ENCODE results near the gene MMP14. TPM values are rescaled to one million over a fixed set of nuclear protein-coding genes. Genes with fewer than 3 reads are reported as not detected.
A peak's percentile ranks its signal among the peaks of the same experiment; 100 is the strongest.
"Not testable (repeated sequence)": the region's sequence is repeated elsewhere in the genome, so short reads cannot be mapped to it uniquely, and the experiment has no call there.

The MMP14 gene
- total and polyA plus RNA-seq, 2 donors: 21.2 to 69.5 TPM

DNA sequence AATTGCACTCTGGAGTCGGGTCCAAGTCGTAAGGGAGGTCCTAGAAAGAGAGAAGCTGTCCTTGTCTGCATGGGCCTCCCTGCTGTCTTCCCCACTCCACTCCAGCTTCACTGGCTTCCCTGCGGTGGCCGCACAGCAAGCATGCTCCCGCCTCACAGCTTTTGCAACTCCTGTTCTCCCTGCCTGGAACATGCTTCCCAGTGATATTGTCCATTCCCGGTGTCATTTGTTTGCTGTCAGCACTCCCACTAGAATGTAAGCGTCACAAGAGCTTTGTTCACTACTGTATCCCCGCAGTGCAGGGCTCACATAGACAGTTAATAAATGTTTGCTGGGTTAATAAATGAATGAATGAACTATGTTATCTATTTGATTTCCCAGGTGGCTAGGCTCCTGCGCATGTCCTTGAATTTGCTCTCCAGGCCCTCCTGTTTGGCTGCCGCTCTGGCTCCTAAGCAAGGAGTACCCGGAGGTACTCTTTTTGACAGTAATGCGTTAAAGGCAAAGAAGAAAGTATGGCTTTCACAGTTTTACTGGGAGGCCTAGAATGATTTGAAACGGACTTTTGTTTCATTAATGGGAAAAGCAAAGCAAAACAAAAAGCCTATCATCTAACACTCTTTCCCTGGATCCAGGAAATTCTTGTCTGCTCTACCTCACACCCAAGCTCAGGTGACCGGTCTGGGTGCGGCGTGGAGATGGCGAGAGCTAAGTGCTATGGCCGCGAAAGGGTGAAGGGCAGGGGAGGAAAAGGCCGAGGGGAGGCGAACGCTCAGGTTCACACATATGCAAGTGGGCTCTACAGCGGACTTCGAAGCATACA, 15.0 kb upstream of the MMP14 start:
- H3K4me1 ChIP-seq (ENCODE audit: control insufficient read depth in 2 of 2, insufficient read depth in 2 of 2, low read length in 2 of 2): peaks cover 5 to 45% of the 10 kb centered on the region in 2 donors
- H3K27ac ChIP-seq (ENCODE audit: low read depth in 1 of 2, low read length in 1 of 2): no peak overlapping the region
- no peaks in the 10 kb centered on the region for H3K9me3 ChIP-seq (ENCODE audit: control insufficient read depth in 2 of 2, insufficient read depth in 1 of 2, low read length in 1 of 2)
- WGBS: 95% methylated on average over 24 of the region's 24 CpGs
- no peak overlapping the region for H3K4me3 ChIP-seq (ENCODE audit: low read length in 2 of 2)
- no peaks in the 10 kb centered on the region for H3K36me3 ChIP-seq (ENCODE audit: control insufficient read depth in 2 of 2, insufficient read depth in 2 of 2, low read length in 1 of 2)
- DNase-seq (ENCODE audit: low read depth in 6 of 9, low spot score in 9 of 9): no peak
- H3K27me3 ChIP-seq (ENCODE audit: control insufficient read depth in 2 of 2, insufficient read depth in 1 of 2, low read length in 1 of 2): peaks cover 3 to 47% of the 10 kb centered on the region in 2 donors

DNA sequence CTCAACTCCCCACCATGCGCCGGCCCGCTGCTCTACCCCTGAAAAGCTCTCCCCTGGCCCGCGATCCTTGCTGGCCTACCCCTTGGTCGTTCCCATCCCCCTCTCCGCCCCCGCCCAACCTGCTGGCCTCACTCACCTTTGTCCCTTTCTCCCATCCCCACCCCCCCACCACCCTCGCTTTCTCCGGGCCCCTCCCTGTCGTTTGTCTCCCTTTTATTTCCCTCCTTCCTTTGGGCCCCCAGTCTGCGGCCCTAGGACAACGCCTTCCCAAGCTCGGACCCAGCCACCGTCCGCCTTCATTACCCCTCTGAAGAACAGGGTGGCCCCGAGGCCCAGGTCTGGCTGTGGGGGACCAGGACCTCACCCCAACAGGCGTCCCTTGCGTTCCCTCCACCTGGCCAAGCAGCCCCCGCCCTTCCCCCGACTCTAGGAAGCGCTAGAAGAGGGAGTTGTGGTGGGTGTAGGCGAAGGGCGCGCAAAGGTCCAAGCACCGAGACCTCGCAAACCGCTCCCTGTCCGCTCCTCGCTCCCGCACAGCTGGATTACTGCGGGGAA, 14.3 kb upstream of the MMP14 start:
- DNase-seq (ENCODE audit: low read depth in 6 of 9, low spot score in 9 of 9): no peak
- 73% methylated on average over 32 of the region's 32 CpGs for WGBS
- Histone ChIP-seq H3K27ac (ENCODE audit: low read depth in 1 of 2, low read length in 1 of 2) (peak overlapping the region; percentile 6 to 19), H3K36me3 (ENCODE audit: control insufficient read depth in 2 of 2, insufficient read depth in 2 of 2, low read length in 1 of 2) (no peaks in the 10 kb centered on the region), H3K4me1 (ENCODE audit: control insufficient read depth in 2 of 2, insufficient read depth in 2 of 2, low read length in 2 of 2) (peaks cover 5 to 45% of the 10 kb centered on the region in 2 donors), H3K9me3 (ENCODE audit: control insufficient read depth in 2 of 2, insufficient read depth in 1 of 2, low read length in 1 of 2) (no peaks in the 10 kb centered on the region), H3K27me3 (ENCODE audit: control insufficient read depth in 2 of 2, insufficient read depth in 1 of 2, low read length in 1 of 2) (peaks cover 3 to 47% of the 10 kb centered on the region in 2 donors), H3K4me3 (ENCODE audit: low read length in 2 of 2) (peak overlapping the region; percentile 37 to 51)

DNA sequence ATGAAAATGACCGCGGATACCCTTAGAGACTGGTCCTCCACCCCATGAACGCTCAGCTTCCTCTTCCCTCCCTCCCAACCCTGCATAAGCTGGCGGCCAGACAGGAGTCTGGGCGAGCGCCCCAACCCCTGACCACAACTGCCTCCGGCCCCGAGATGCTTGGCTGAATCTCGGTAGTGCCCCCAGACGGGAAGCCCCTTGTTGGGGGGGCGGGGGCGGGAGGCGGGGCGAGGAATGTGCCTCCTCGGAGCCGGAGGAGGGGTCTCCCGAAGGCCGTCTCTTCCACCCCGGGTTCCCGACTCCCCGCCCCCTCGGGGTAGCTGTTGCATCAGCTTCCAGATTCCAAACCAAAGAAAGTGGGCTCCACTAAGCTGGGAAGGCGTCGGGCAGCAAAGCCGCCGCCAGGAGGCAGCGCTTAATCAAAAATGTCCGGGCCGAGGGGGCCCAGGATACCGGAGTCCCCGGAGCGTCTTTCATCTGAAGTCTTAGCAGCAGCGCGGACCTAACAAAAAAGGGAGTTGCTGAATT, 13.8 kb upstream of the MMP14 start:
- peaks cover 5 to 45% of the 10 kb centered on the region in 2 donors for H3K4me1 ChIP-seq (ENCODE audit: control insufficient read depth in 2 of 2, insufficient read depth in 2 of 2, low read length in 2 of 2)
- H3K4me3 ChIP-seq (ENCODE audit: low read length in 2 of 2): peak overlapping the region; percentile 37 to 51
- peak in 5 of 9 donors; percentile 56 to 83 (median 71) for DNase-seq (ENCODE audit: low read depth in 6 of 9, low spot score in 9 of 9)
- peak overlapping the region; percentile 6 to 19 for H3K27ac ChIP-seq (ENCODE audit: low read depth in 1 of 2, low read length in 1 of 2)
- no peaks in the 10 kb centered on the region for H3K36me3 ChIP-seq (ENCODE audit: control insufficient read depth in 2 of 2, insufficient read depth in 2 of 2, low read length in 1 of 2)
- peaks cover 3 to 47% of the 10 kb centered on the region in 2 donors for H3K27me3 ChIP-seq (ENCODE audit: control insufficient read depth in 2 of 2, insufficient read depth in 1 of 2, low read length in 1 of 2)
- H3K9me3 ChIP-seq (ENCODE audit: control insufficient read depth in 2 of 2, insufficient read depth in 1 of 2, low read length in 1 of 2): no peaks in the 10 kb centered on the region
- WGBS: 1% methylated on average over 34 of the region's 34 CpGs

DNA sequence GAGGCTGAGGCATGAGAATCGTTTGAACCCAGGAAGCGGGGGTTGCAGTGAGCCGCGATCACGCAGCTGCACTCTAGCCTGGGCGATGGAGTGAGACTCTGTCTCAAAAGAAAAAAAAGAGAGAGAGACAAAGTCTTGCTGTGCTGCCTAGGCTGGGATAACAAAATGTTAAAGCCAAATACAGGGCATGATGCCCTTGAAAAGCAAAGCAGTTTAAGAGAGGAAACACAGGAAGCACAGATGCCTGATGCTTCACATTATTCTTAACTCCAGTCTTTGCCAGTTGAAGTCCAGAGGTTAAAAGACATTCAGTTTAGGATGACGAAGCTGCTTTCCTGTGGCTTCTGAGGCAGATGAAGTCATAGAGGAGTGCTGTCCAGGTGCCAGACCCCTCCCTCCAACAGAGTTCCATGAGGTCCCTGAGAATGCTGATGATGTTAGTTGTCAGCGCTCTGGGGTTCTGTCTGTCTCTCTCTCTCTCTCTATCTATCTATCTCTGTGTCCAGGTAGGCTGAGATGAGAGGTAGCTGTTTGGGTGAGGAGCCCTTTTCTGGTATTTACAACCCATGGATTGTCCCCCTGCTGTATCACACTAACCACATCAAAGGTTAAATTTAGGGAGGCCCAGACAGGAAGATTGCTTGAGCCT, 11.6 kb upstream of the MMP14 start:
- H3K36me3 ChIP-seq (ENCODE audit: control insufficient read depth in 2 of 2, insufficient read depth in 2 of 2, low read length in 1 of 2): no peaks in the 10 kb centered on the region
- H3K27me3 ChIP-seq (ENCODE audit: control insufficient read depth in 2 of 2, insufficient read depth in 1 of 2, low read length in 1 of 2): peaks cover 3 to 34% of the 10 kb centered on the region in 2 donors
- H3K27ac ChIP-seq (ENCODE audit: low read depth in 1 of 2, low read length in 1 of 2): peak overlapping the region; percentile 57 to 81
- 12% methylated on average over 8 of the region's 8 CpGs for WGBS
- no peak overlapping the region for H3K4me3 ChIP-seq (ENCODE audit: low read length in 2 of 2)
- no peaks in the 10 kb centered on the region for H3K9me3 ChIP-seq (ENCODE audit: control insufficient read depth in 2 of 2, insufficient read depth in 1 of 2, low read length in 1 of 2)
- peaks cover 9 to 40% of the 10 kb centered on the region in 2 donors for H3K4me1 ChIP-seq (ENCODE audit: control insufficient read depth in 2 of 2, insufficient read depth in 2 of 2, low read length in 2 of 2)
- DNase-seq (ENCODE audit: low read depth in 6 of 9, low spot score in 9 of 9): peak in 4 of 9 donors; percentile 50 to 77 (median 58)

DNA sequence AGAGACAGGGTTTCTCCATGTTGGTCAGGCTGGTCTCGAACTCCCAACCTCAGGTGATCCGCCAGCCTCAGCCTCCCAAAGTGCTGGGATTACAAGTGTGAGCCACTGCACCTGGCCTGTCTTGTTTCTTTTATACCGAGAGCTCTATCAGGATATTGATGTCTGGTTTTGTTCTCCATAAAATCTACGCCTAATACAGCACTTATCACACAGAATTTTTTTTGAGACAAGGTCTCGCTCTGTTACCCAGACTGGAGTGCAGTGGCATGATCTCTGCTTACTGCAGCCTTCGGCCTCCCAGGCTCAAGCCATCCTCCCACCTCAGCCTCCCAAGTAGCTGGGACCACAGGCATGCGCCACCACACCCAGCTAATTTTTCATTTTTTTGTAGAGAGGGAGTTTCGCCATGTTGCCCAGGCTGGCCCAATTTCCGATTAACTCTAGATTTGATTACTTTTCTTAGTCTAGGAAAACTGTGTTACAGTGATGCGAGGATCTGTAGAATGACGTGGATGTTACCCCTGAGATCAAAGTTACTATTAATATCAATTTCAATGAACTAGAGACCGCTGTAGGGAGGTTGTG, 7.2 kb upstream of the MMP14 start:
- peaks cover 13 to 30% of the 10 kb centered on the region in 2 donors for H3K4me1 ChIP-seq (ENCODE audit: control insufficient read depth in 2 of 2, insufficient read depth in 2 of 2, low read length in 2 of 2)

DNA sequence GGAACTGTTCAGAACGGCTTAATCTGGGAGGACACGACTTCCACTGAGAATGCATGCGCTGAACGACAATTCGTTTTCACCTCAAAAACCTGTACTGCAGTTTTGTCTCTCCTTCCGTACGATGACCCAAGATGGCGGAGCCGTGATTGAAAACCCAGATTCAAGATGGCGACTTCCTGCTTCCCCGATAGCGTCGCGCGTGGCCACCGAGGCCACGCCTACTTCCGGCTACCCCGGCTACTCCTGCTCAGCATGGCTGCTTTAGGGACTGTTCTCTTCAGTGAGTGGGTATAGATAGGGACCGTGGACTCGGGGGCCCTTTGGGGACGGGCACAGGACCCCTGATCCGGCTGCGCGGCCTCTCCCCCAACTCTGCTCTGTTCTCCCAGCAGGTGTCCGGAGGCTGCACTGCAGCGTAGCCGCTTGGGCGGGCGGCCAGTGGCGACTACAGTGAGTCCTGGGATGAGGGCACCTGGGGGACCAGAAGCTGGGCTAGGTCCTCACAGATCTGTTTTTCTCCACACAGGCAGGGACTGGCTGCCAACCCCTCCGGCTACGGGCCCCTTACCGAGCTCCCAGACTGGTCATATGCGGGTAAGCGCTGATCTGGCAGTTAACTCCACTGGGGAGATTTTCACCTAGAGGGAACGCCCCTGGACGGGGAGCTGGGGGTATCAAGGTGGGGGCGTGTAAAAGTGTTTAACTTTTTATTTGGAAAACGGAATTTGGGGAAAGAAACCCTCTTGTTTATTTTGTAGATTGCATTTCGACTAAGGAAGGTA, 6.5 kb upstream of the MMP14 start, which contains the start of gene MRPL52:
Gene MRPL52 (plus strand): TSS at position 227 of the 782 bp plus-strand sequence. CDS start 26 bp downstream, at position 253.
- peak within 1 kb of the TSS; percentile 84 to 89 for H3K4me3 ChIP-seq (ENCODE audit: low read length in 2 of 2)
- peak within 1 kb of the TSS; percentile 84 to 93 for H3K27ac ChIP-seq (ENCODE audit: low read depth in 1 of 2, low read length in 1 of 2)
- H3K36me3 ChIP-seq (ENCODE audit: control insufficient read depth in 2 of 2, insufficient read depth in 2 of 2, low read length in 1 of 2): peaks cover 14 to 29% of the 10 kb centered on the region in 2 donors
- H3K4me1 ChIP-seq (ENCODE audit: control insufficient read depth in 2 of 2, insufficient read depth in 2 of 2, low read length in 2 of 2): peaks cover 13 to 24% of the 10 kb centered on the region in 2 donors
- H3K9me3 ChIP-seq (ENCODE audit: control insufficient read depth in 2 of 2, insufficient read depth in 1 of 2, low read length in 1 of 2): no peaks in the 10 kb centered on the region
- peak; percentile 86 to 97 (median 90) for DNase-seq (ENCODE audit: low read depth in 6 of 9, low spot score in 9 of 9)
- H3K27me3 ChIP-seq (ENCODE audit: control insufficient read depth in 2 of 2, insufficient read depth in 1 of 2, low read length in 1 of 2): no peaks in the 10 kb centered on the region
- WGBS: under 1% methylated on average over 41 of the region's 41 CpGs

More for the DNA sequence above, 7.2 kb upstream of the MMP14 start:
- DNase-seq (ENCODE audit: low read depth in 6 of 9, low spot score in 9 of 9); H3K27me3 ChIP-seq (ENCODE audit: control insufficient read depth in 2 of 2, insufficient read depth in 1 of 2, low read length in 1 of 2); H3K9me3 ChIP-seq (ENCODE audit: control insufficient read depth in 2 of 2, insufficient read depth in 1 of 2, low read length in 1 of 2): not testable (repeated sequence)
- peak overlapping the region; percentile 84 to 89 for H3K4me3 ChIP-seq (ENCODE audit: low read length in 2 of 2)
- H3K36me3 ChIP-seq (ENCODE audit: control insufficient read depth in 2 of 2, insufficient read depth in 2 of 2, low read length in 1 of 2): peaks cover 9 to 22% of the 10 kb centered on the region in 2 donors
- peak overlapping the region; percentile 84 to 93 for H3K27ac ChIP-seq (ENCODE audit: low read depth in 1 of 2, low read length in 1 of 2)
- 89% methylated on average over 12 of the region's 12 CpGs for WGBS

DNA sequence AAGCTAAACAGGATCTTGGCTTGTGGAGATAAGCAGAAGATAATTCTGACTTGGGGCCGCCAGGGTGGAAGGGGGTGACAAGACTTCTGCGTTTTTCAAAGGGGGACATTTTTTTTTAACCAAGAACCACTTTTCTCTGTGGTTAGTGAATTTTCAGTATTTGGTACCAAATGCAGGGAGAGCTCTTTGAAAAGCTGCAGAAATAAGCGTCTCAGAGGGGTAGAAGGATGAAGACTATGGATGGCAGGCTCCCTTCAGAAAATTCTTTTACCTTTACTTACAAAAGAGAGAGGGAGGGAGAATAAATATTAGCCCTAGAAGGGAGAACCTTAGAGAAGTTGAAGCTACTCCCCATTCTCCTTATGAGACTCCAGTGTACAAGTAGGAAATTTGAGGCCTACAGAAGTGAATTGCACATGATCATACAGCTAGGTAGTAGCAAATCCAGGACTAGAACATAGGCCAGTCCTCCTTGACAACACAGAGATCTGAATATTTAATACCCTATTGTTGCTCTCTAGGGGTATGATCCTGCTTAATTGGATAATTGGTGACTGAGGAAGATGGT, 5.9 kb upstream of the MMP14 start:
- WGBS: 28% methylated on average over 3 of the region's 3 CpGs
- H3K27me3 ChIP-seq (ENCODE audit: control insufficient read depth in 2 of 2, insufficient read depth in 1 of 2, low read length in 1 of 2): peaks cover 0 to 4% of the 10 kb centered on the region in 2 donors
- DNase-seq (ENCODE audit: low read depth in 6 of 9, low spot score in 9 of 9): no peak
- peaks cover 10 to 18% of the 10 kb centered on the region in 2 donors for H3K4me1 ChIP-seq (ENCODE audit: control insufficient read depth in 2 of 2, insufficient read depth in 2 of 2, low read length in 2 of 2)
- H3K36me3 ChIP-seq (ENCODE audit: control insufficient read depth in 2 of 2, insufficient read depth in 2 of 2, low read length in 1 of 2): peaks cover 18 to 35% of the 10 kb centered on the region in 2 donors
- peak overlapping the region; percentile 84 to 89 for H3K4me3 ChIP-seq (ENCODE audit: low read length in 2 of 2)
- H3K9me3 ChIP-seq (ENCODE audit: control insufficient read depth in 2 of 2, insufficient read depth in 1 of 2, low read length in 1 of 2): no peaks in the 10 kb centered on the region
- no peak overlapping the region for H3K27ac ChIP-seq (ENCODE audit: low read depth in 1 of 2, low read length in 1 of 2)

DNA sequence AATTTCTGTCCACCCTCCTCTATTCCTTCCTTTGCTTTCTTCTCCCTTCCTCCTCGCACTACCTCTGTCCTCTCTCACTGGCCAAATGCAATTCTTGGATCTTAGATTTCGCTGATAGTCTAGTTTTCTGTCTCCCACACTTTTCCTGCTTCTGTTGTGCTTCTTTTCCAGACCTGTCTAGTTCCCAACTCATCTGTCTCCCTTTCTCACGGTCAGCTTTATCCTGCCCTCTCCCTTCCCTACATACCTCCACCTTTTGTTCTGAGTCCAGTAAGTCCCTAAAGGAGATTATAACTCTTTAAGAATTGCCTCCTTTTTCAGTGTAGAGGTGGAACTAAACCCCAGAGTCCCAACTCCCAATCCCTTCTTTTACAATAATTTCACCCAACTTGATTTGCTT, 880 bp upstream of the MMP14 start:
- Histone ChIP-seq H3K27ac (ENCODE audit: low read depth in 1 of 2, low read length in 1 of 2) (no peak overlapping the region), H3K9me3 (ENCODE audit: control insufficient read depth in 2 of 2, insufficient read depth in 1 of 2, low read length in 1 of 2) (no peaks in the 10 kb centered on the region), H3K4me3 (ENCODE audit: low read length in 2 of 2) (no peak overlapping the region), H3K4me1 (ENCODE audit: control insufficient read depth in 2 of 2, insufficient read depth in 2 of 2, low read length in 2 of 2) (peaks cover 7 to 34% of the 10 kb centered on the region in 2 donors), H3K27me3 (ENCODE audit: control insufficient read depth in 2 of 2, insufficient read depth in 1 of 2, low read length in 1 of 2) (peaks cover 25 to 47% of the 10 kb centered on the region in 2 donors), H3K36me3 (ENCODE audit: control insufficient read depth in 2 of 2, insufficient read depth in 2 of 2, low read length in 1 of 2) (peaks cover 22 to 38% of the 10 kb centered on the region in 2 donors)
- DNase-seq (ENCODE audit: low read depth in 6 of 9, low spot score in 9 of 9): no peak
- 94% methylated on average over 3 of the region's 3 CpGs for WGBS

Measured in thymus (tissue), 11 donors.